Body of pancreas (tissue), 4 donors: ENCODE measurements around the gene CDK19.

Experiments used
- POLR2A ChIP-seq, 3 donors: fragments of 450-650 bp; IDR thresholded peaks; one replicate each; pipeline ENCODE4 v1.6.1; 2016; ENCODE audit warnings: antibody characterized with exemption in 3 of 3, mild to moderate bottlenecking in 2 of 3
- TF ChIP-seq, protein P1 (sequence below), 7 experiments: fragments of 450-650 bp in 4 of 7; fragments of 200-600 bp in 3 of 7; sonication (generic) in 3 of 7; IDR thresholded peaks; one replicate each; pipeline ENCODE4 v1.5.1; 2016 to 2019; ENCODE audit warnings: antibody characterized with exemption in 7 of 7

- TF ChIP-seq, protein P1, sequence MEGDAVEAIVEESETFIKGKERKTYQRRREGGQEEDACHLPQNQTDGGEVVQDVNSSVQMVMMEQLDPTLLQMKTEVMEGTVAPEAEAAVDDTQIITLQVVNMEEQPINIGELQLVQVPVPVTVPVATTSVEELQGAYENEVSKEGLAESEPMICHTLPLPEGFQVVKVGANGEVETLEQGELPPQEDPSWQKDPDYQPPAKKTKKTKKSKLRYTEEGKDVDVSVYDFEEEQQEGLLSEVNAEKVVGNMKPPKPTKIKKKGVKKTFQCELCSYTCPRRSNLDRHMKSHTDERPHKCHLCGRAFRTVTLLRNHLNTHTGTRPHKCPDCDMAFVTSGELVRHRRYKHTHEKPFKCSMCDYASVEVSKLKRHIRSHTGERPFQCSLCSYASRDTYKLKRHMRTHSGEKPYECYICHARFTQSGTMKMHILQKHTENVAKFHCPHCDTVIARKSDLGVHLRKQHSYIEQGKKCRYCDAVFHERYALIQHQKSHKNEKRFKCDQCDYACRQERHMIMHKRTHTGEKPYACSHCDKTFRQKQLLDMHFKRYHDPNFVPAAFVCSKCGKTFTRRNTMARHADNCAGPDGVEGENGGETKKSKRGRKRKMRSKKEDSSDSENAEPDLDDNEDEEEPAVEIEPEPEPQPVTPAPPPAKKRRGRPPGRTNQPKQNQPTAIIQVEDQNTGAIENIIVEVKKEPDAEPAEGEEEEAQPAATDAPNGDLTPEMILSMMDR (IDR thresholded peaks at IDR 0.05): no peak
- no peak for TF ChIP-seq POLR2A (IDR thresholded peaks at IDR 0.05)
These were observed 29.0 kb downstream of the CDK19 start for GRCh38 chr6:110786271-110786670.
